H9 (cell line): Measurements from ENCODE around the gene RUSF1. TPM values are rescaled to one million over a fixed set of nuclear protein-coding genes. Genes with fewer than 3 reads are reported as not detected.

Experiments
- DNase-seq: peaks from one replicate; pipeline ENCODE4 v3.0.0-alpha.2; 2017
- H2AFZ ChIP-seq: one replicate; pipeline ENCODE4 v1.6.1; 2013; ENCODE audit warnings: mild to moderate bottlenecking, low read length, control low read depth, moderate library complexity
- H2AK5ac ChIP-seq: 2 replicates; pipeline ENCODE4 v1.6.1; 2013; ENCODE audit warnings: low read length, control low read depth, mixed read lengths; ENCODE audit not compliant: insufficient read length
- H2BK120ac ChIP-seq: one replicate; pipeline ENCODE4 v1.6.1; 2013; ENCODE audit warnings: low read depth, mild to moderate bottlenecking, low read length, control low read depth, inconsistent platforms; ENCODE audit not compliant: poor library complexity, severe bottlenecking
- H2BK12ac ChIP-seq: 2 replicates; pipeline ENCODE4 v1.6.1; 2013; ENCODE audit warnings: low read length, control low read depth, mixed read lengths, low read depth; ENCODE audit not compliant: insufficient read length
- H2BK15ac ChIP-seq: 2 replicates; pipeline ENCODE4 v1.6.1; 2013; ENCODE audit warnings: low read depth, low read length, control low read depth
- H2BK20ac ChIP-seq: one replicate; pipeline ENCODE4 v1.6.1; 2013; ENCODE audit warnings: low read depth, mild to moderate bottlenecking, low read length, control low read depth, inconsistent platforms; ENCODE audit not compliant: poor library complexity, severe bottlenecking
- H2BK5ac ChIP-seq: 2 replicates; pipeline ENCODE4 v1.6.1; 2013; ENCODE audit warnings: low read length, control low read depth, mixed read lengths; ENCODE audit not compliant: insufficient read length
- H3K14ac ChIP-seq: 2 replicates; pipeline ENCODE4 v1.6.1; 2013; ENCODE audit warnings: low read length, control low read depth; ENCODE audit not compliant: insufficient read depth
- H3K18ac ChIP-seq: 2 replicates; pipeline ENCODE4 v1.6.1; 2013; ENCODE audit warnings: low read depth, mild to moderate bottlenecking, mixed read lengths, low read length, control low read depth; ENCODE audit not compliant: insufficient read length
- H3K23ac ChIP-seq: 2 replicates; pipeline ENCODE4 v1.6.1; 2013; ENCODE audit warnings: low read length, control low read depth, mixed read lengths, low read depth; ENCODE audit not compliant: insufficient read length
- H3K23me2 ChIP-seq: 2 replicates; pipeline ENCODE4 v1.6.1; 2013; ENCODE audit warnings: low read depth, mild to moderate bottlenecking, mixed read lengths, low read length, control low read depth; ENCODE audit not compliant: insufficient read length, poor library complexity, severe bottlenecking
- H3K27ac ChIP-seq: 2 replicates; pipeline ENCODE4 v1.5.1; 2013; ENCODE audit warnings: low read length, control low read depth, mixed read lengths, low read depth; ENCODE audit not compliant: insufficient read length
- H3K27me3 ChIP-seq: 2 replicates; pipeline ENCODE4 v1.6.1; 2013; ENCODE audit warnings: low read length, control low read depth, inconsistent platforms; ENCODE audit not compliant: insufficient read depth
- H3K4ac ChIP-seq: 2 replicates; pipeline ENCODE4 v1.6.1; 2013; ENCODE audit warnings: low read depth, mild to moderate bottlenecking, control low read depth, inconsistent platforms, low read length, moderate library complexity
- H3K4me1 ChIP-seq: 2 replicates; pipeline ENCODE4 v1.6.1; 2013; ENCODE audit warnings: low read length, control low read depth, inconsistent platforms; ENCODE audit not compliant: insufficient read depth
- H3K4me2 ChIP-seq: 2 replicates; pipeline ENCODE4 v1.6.1; 2013; ENCODE audit warnings: low read length, control low read depth, mixed read lengths; ENCODE audit not compliant: insufficient read length, insufficient read depth
- H3K56ac ChIP-seq: 2 replicates; pipeline ENCODE4 v1.6.1; 2013; ENCODE audit warnings: low read depth, mild to moderate bottlenecking, mixed read lengths, low read length, control low read depth; ENCODE audit not compliant: insufficient read length
- H3K79me1 ChIP-seq: 2 replicates; pipeline ENCODE4 v1.6.1; 2013; ENCODE audit warnings: low read depth, mild to moderate bottlenecking, moderate library complexity, low read length, control low read depth, inconsistent platforms; ENCODE audit not compliant: insufficient read depth, poor library complexity, severe bottlenecking
- H3K79me2 ChIP-seq: 2 replicates; pipeline ENCODE4 v1.6.1; 2013; ENCODE audit warnings: low read length, control low read depth, inconsistent platforms; ENCODE audit not compliant: insufficient read depth
- H3K9ac ChIP-seq: 2 replicates; pipeline ENCODE4 v1.6.1; 2013; ENCODE audit warnings: low read length, control low read depth, mixed read lengths; ENCODE audit not compliant: insufficient read length; ENCODE audit errors: extremely low read depth
- H3K9me3 ChIP-seq: one replicate; pipeline ENCODE4 v1.6.1; 2013; ENCODE audit warnings: low read depth, low read length, inconsistent platforms; ENCODE audit not compliant: control insufficient read depth
- H3T11ph ChIP-seq: one replicate; pipeline ENCODE4 v1.6.1; 2013; ENCODE audit warnings: mild to moderate bottlenecking, low read length, control low read depth, inconsistent platforms
- H4K20me1 ChIP-seq: one replicate; pipeline ENCODE4 v1.6.1; 2013; ENCODE audit not compliant: control insufficient read depth, insufficient read length, insufficient read depth
- H4K5ac ChIP-seq: 2 replicates; pipeline ENCODE4 v1.6.1; 2013; ENCODE audit warnings: low read depth, mild to moderate bottlenecking, mixed read lengths, low read length, control low read depth; ENCODE audit not compliant: insufficient read length
- H4K8ac ChIP-seq: replicated peaks from 2 replicates; pipeline ENCODE4 v1.6.1; 2013; ENCODE audit warnings: low read length, control low read depth, mixed read lengths, low read depth; ENCODE audit not compliant: insufficient read length
- H4K91ac ChIP-seq: 2 replicates; pipeline ENCODE4 v1.6.1; 2013; ENCODE audit warnings: low read depth, mild to moderate bottlenecking, moderate library complexity, mixed read lengths, low read length, control low read depth; ENCODE audit not compliant: insufficient read length
- H3K27ac Mint-ChIP-seq, 3 experiments: 2 replicates in 2 of 3; 3 replicates in 1 of 3; pipeline ENCODE4 v1.8.0; 2020 to 2021; ENCODE audit warnings: mixed read lengths in 3 of 3, mild to moderate bottlenecking in 1 of 3, moderate library complexity in 1 of 3
- H3K27me3 Mint-ChIP-seq: 2 replicates; pipeline ENCODE4 v1.8.0; 2021; ENCODE audit warnings: low read depth, mild to moderate bottlenecking, moderate library complexity, mixed read lengths
- H3K36me3 Mint-ChIP-seq, 3 experiments: 2 replicates in 2 of 3; 3 replicates in 1 of 3; pipeline ENCODE4 v1.8.0; 2020 to 2021; ENCODE audit warnings: low read depth in 3 of 3, mixed read lengths in 3 of 3; ENCODE audit not compliant: insufficient read depth in 1 of 3
- H3K4me1 Mint-ChIP-seq, 2 experiments: 2 replicates each; pipeline ENCODE4 v1.8.0; 2020; ENCODE audit warnings: mixed read lengths in 2 of 2
- H3K4me3 Mint-ChIP-seq, 2 experiments: 2 replicates in 1 of 2; 3 replicates in 1 of 2; pipeline ENCODE4 v1.8.0; 2020 to 2021; ENCODE audit warnings: mild to moderate bottlenecking in 2 of 2, mixed read lengths in 2 of 2, moderate library complexity in 1 of 2
- H3K9me3 Mint-ChIP-seq, 2 experiments: 2 replicates in 1 of 2; 3 replicates in 1 of 2; pipeline ENCODE4 v1.8.0; 2020; ENCODE audit warnings: mild to moderate bottlenecking in 2 of 2, mixed read lengths in 2 of 2, moderate library complexity in 1 of 2
- WGBS: extraction: QIAGEN DNeasy Blood & Tissue Kit; methylation state at CpG from one replicate; pipeline ENCODE4 v1.1.7; 2013; ENCODE audit warnings: missing lambda C conversion rate, low lambda C conversion rate, mixed read lengths; ENCODE audit not compliant: insufficient read length; ENCODE audit errors: extremely low coverage; 5-methylcytosine and 5-hydroxymethylcytosine counted together
- total RNA-seq: library from RNA; stranded (reverse); gene quantifications from 2 replicates; pipeline ENCODE4 v1.2.1, GENCODE V29; 2021
- TF ChIP-seq, protein P1 (sequence below): fragments of 200-600 bp; sonication (generic); conservative IDR thresholded peaks from 3 replicates; pipeline ENCODE4 v1.8.0; 2021; ENCODE audit warnings: antibody characterized with exemption, mild to moderate bottlenecking

The RUSF1 gene
- total RNA-seq, 1 experiment from 2014 or later, result 33.4 TPM

GRCh38 chr16:31470615-31471014 is 37.6 kb downstream of the RUSF1 start:
- H3K4ac ChIP-seq, result no peak overlapping the region
- H3K27ac ChIP-seq, result no peak overlapping the region
- no peak overlapping the region for H2BK20ac ChIP-seq
- no peak overlapping the region for H2AK5ac ChIP-seq
- TF ChIP-seq, protein P1, sequence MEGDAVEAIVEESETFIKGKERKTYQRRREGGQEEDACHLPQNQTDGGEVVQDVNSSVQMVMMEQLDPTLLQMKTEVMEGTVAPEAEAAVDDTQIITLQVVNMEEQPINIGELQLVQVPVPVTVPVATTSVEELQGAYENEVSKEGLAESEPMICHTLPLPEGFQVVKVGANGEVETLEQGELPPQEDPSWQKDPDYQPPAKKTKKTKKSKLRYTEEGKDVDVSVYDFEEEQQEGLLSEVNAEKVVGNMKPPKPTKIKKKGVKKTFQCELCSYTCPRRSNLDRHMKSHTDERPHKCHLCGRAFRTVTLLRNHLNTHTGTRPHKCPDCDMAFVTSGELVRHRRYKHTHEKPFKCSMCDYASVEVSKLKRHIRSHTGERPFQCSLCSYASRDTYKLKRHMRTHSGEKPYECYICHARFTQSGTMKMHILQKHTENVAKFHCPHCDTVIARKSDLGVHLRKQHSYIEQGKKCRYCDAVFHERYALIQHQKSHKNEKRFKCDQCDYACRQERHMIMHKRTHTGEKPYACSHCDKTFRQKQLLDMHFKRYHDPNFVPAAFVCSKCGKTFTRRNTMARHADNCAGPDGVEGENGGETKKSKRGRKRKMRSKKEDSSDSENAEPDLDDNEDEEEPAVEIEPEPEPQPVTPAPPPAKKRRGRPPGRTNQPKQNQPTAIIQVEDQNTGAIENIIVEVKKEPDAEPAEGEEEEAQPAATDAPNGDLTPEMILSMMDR, result no peak
- H3K18ac ChIP-seq, result no peak overlapping the region
- no peak overlapping the region for H2BK120ac ChIP-seq
- H2BK15ac ChIP-seq, result no peak overlapping the region
- H4K91ac ChIP-seq, result no peak overlapping the region
- H3K14ac ChIP-seq, result no peak overlapping the region
- Mint-ChIP-seq H3K27me3 (peaks cover 36% of the 10 kb centered on the region), H3K9me3 (no peaks in the 10 kb centered on the region; a peak in 1 of 5 replicates), H3K4me3 (no peak overlapping the region), H3K36me3 (peaks cover 3 to 23% (median 6%) of the 10 kb centered on the region in 3 experiments), H3K27ac (no peak overlapping the region), H3K4me1 (peaks cover 7 to 11% of the 10 kb centered on the region in 2 experiments)
- no peak overlapping the region for H2BK12ac ChIP-seq
- H3K56ac ChIP-seq, result no peak overlapping the region
- H3K23me2 ChIP-seq, result peaks cover 10% of the 10 kb centered on the region
- no peak overlapping the region for H2AFZ ChIP-seq
- no peak overlapping the region for H3T11ph ChIP-seq
- DNase-seq, result no peak
- H3K27me3 ChIP-seq, result no peaks in the 10 kb centered on the region; the same call in 1 of the 2 replicates
- H2BK5ac ChIP-seq, result no peak overlapping the region
- no peak overlapping the region for H3K9ac ChIP-seq
- H3K79me2 ChIP-seq, result no peaks in the 10 kb centered on the region
- no peaks in the 10 kb centered on the region for H3K9me3 ChIP-seq
- no CpG with 5 or more reads among the region's 3 CpGs for WGBS
- H4K5ac ChIP-seq, result no peak overlapping the region
- no peak overlapping the region for H4K8ac ChIP-seq
- H3K23ac ChIP-seq, result no peak overlapping the region
- no peak overlapping the region for H3K4me2 ChIP-seq
- no peaks in the 10 kb centered on the region for H4K20me1 ChIP-seq
- H3K4me1 ChIP-seq, result peaks cover 3% of the 10 kb centered on the region; the same call in 1 of the 2 replicates
- H3K79me1 ChIP-seq, result no peaks in the 10 kb centered on the region
